ENCODE measurements around the gene GNPNAT1.

GRCh38 chr14:52806115-52806514 lies 14.7 kb upstream of the GNPNAT1 start:
- TF ChIP-seq CTCF (IDR thresholded peaks at IDR 0.05) (no peak), POLR2AphosphoS5 (IDR thresholded peaks at IDR 0.05) (no peak), POLR2A (IDR thresholded peaks at IDR 0.05) (no peak), EP300 (IDR thresholded peaks at IDR 0.05) (no peak)

Data from suprapubic skin (tissue), 4 donors.